OCI-LY3 (cell line): ENCODE data around the gene MPL.

Source experiments
- EZH2phosphoT487 ChIP-seq: fragments of 200-600 bp; shearing (Covaris generic); IDR thresholded peaks from 2 replicates; pipeline ENCODE4 v1.6.1; 2018; ENCODE audit warnings: antibody characterized with exemption, mixed run types, low read depth
- TF ChIP-seq, protein P1 (sequence below): fragments of 200-600, 300-600 bp; sonication (generic); IDR thresholded peaks from 2 replicates; pipeline ENCODE4 v1.5.1; 2014; ENCODE audit warnings: antibody characterized with exemption, low read length, low read depth

DNA sequence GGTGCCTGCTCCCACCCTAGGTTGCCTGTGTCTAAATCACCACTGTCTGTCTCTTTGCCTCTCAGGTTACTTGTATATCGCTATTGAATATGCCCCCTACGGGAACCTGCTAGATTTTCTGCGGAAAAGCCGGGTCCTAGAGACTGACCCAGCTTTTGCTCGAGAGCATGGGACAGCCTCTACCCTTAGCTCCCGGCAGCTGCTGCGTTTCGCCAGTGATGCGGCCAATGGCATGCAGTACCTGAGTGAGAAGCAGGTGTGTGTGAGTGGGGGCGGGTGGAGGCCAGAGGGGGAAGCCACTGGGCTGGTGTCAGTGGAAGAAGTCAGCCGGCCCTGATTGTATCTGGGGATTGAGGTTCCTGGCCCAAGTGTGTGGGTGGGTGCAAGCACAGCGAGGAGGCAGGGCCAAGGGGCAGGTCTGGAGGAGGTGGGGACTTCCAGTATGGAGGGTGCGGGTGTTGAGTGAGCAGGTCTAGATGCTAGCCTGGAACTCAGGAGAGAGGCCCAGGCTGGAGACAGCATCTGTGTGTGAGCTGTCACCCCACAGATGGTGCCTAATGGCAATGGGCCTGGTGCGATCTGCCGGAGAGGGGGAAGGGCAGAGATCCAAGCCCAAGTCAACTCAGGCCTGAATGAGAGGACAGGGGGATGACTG is 19.7 kb upstream of the MPL start:
- TF ChIP-seq, protein P1, sequence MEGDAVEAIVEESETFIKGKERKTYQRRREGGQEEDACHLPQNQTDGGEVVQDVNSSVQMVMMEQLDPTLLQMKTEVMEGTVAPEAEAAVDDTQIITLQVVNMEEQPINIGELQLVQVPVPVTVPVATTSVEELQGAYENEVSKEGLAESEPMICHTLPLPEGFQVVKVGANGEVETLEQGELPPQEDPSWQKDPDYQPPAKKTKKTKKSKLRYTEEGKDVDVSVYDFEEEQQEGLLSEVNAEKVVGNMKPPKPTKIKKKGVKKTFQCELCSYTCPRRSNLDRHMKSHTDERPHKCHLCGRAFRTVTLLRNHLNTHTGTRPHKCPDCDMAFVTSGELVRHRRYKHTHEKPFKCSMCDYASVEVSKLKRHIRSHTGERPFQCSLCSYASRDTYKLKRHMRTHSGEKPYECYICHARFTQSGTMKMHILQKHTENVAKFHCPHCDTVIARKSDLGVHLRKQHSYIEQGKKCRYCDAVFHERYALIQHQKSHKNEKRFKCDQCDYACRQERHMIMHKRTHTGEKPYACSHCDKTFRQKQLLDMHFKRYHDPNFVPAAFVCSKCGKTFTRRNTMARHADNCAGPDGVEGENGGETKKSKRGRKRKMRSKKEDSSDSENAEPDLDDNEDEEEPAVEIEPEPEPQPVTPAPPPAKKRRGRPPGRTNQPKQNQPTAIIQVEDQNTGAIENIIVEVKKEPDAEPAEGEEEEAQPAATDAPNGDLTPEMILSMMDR: no peak
- TF ChIP-seq EZH2phosphoT487: no peak
